Measurements from ENCODE around the gene FOXRED1. TPM values are rescaled to one million over a fixed set of nuclear protein-coding genes. Genes with fewer than 3 reads are reported as not detected.

Gene FOXRED1
- total and polyA plus RNA-seq, 9 of the 15 experiments (the other 6 are each of a cell fraction or from before 2014, with no cell fraction given) = 14.1 to 94.4 (median 53.1) TPM

DNA sequence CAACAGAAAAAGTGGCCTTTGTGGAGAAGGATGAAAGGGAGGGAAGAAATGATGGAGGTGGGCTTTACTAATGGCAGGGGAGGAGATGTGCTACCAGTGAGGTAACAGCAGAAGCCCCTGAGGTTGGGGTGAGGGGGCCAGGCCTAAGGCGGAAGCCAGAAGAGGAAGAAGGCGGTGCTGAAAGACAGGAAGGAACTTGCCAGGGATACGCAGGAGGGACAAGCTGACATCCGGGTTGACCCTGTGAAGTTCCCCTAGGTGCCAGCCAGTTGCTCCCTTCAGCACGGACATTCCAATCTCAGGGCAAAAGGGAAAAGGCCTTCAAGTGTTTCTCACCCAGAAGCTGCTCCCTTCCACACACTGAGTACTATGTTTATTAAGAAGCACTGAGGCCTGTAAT lies 11.6 kb downstream of the FOXRED1 start (continued):
- TF ChIP-seq, protein P1, sequence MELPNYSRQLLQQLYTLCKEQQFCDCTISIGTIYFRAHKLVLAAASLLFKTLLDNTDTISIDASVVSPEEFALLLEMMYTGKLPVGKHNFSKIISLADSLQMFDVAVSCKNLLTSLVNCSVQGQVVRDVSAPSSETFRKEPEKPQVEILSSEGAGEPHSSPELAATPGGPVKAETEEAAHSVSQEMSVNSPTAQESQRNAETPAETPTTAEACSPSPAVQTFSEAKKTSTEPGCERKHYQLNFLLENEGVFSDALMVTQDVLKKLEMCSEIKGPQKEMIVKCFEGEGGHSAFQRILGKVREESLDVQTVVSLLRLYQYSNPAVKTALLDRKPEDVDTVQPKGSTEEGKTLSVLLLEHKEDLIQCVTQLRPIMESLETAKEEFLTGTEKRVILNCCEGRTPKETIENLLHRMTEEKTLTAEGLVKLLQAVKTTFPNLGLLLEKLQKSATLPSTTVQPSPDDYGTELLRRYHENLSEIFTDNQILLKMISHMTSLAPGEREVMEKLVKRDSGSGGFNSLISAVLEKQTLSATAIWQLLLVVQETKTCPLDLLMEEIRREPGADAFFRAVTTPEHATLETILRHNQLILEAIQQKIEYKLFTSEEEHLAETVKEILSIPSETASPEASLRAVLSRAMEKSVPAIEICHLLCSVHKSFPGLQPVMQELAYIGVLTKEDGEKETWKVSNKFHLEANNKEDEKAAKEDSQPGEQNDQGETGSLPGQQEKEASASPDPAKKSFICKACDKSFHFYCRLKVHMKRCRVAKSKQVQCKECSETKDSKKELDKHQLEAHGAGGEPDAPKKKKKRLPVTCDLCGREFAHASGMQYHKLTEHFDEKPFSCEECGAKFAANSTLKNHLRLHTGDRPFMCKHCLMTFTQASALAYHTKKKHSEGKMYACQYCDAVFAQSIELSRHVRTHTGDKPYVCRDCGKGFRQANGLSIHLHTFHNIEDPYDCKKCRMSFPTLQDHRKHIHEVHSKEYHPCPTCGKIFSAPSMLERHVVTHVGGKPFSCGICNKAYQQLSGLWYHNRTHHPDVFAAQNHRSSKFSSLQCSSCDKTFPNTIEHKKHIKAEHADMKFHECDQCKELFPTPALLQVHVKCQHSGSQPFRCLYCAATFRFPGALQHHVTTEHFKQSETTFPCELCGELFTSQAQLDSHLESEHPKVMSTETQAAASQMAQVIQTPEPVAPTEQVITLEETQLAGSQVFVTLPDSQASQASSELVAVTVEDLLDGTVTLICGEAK (IDR thresholded peaks at IDR 0.05) = no peak
- TF ChIP-seq, protein P1 (CRISPR knock-in tag; IDR thresholded peaks at IDR 0.05) = no peak

Measured in K562 (cell line).